Smooth muscle cell (in vitro differentiated cells): ENCODE data around the gene IFI27. TPM values are rescaled to one million over a fixed set of nuclear protein-coding genes. Genes with fewer than 3 reads are reported as not detected.

Experiments
- DNase-seq: peaks from one replicate; lab custom pipeline; 2025; ENCODE audit not compliant: unreplicated experiment; lab: John Stamatoyannopoulos, UW
- H2AFZ ChIP-seq: fragments of 200-600 bp; sonication (generic); 2 replicates; pipeline ENCODE4 v1.6.0; 2016; ENCODE audit warnings: antibody characterized with exemption, low read depth, mild to moderate bottlenecking
- H3F3A ChIP-seq: fragments of 200-600 bp; sonication (generic); 2 replicates; pipeline ENCODE4 v1.6.0; 2017; ENCODE audit warnings: antibody characterized with exemption, low read depth
- H3K27ac ChIP-seq: fragments of 200-600 bp; sonication (generic); 2 replicates; pipeline ENCODE4 v1.5.1; 2016; ENCODE audit warnings: low read depth, mild to moderate bottlenecking
- H3K27me3 ChIP-seq: fragments of 200-600 bp; sonication (generic); 2 replicates; pipeline ENCODE4 v1.6.1; 2016; ENCODE audit warnings: low read depth, mild to moderate bottlenecking
- H3K36me3 ChIP-seq: fragments of 200-600 bp; sonication (generic); 2 replicates; pipeline ENCODE4 v1.5.1; 2016; ENCODE audit warnings: low read depth
- H3K4me1 ChIP-seq: fragments of 200-600 bp; sonication (generic); 2 replicates; pipeline ENCODE4 v1.5.1; 2016; ENCODE audit warnings: low read depth
- H3K4me2 ChIP-seq: fragments of 200-600 bp; sonication (generic); 2 replicates; pipeline ENCODE4 v1.6.0; 2016; ENCODE audit warnings: mild to moderate bottlenecking
- H3K4me3 ChIP-seq: fragments of 200-600 bp; sonication (generic); 2 replicates; pipeline ENCODE4 v1.5.1; 2016; ENCODE audit warnings: mild to moderate bottlenecking
- H3K79me2 ChIP-seq: fragments of 200-600 bp; sonication (generic); 2 replicates; pipeline ENCODE4 v1.6.0; 2016; ENCODE audit warnings: low read depth, mild to moderate bottlenecking
- H3K9ac ChIP-seq: fragments of 200-600 bp; sonication (generic); 2 replicates; pipeline ENCODE4 v1.6.0; 2016; ENCODE audit warnings: low read depth
- H3K9me3 ChIP-seq: fragments of 200-600 bp; sonication (generic); replicated peaks from 2 replicates; pipeline ENCODE4 v1.5.1; 2016; ENCODE audit warnings: low read depth
- H4K20me1 ChIP-seq: fragments of 200-600 bp; sonication (generic); 2 replicates; pipeline ENCODE4 v1.6.0; 2016; ENCODE audit warnings: low read depth
- CTCF ChIP-seq: fragments of 200-600 bp; sonication (generic); IDR thresholded peaks from 2 replicates; pipeline ENCODE4 v1.5.1; 2017; ENCODE audit warnings: borderline replicate concordance, mild to moderate bottlenecking, antibody characterized with exemption; ENCODE audit not compliant: insufficient read depth, poor library complexity, severe bottlenecking
- WGBS: methylation state at CpG from one replicate; pipeline ENCODE4 v1.1.7; 2016; ENCODE audit warnings: low lambda C conversion rate; 5-methylcytosine and 5-hydroxymethylcytosine counted together
- polyA plus RNA-seq: library from polyadenylated mRNA; unstranded; fragments of >200 nt; fragmentation: Nextera tagmentation; extraction: Ambion mirVana; gene quantifications from 2 replicates; pipeline ENCODE4 v1.2.1, GENCODE V29; 2016
- total RNA-seq: library from RNA; depleted of rRNA; stranded (reverse); fragments of >200 nt; gene quantifications from 2 replicates; pipeline ENCODE4 v1.2.3, GENCODE V29; 2014

The IFI27 gene
- total and polyA plus RNA-seq, 2 experiments from 2014 or later, result 0.40 to 3.1 TPM

GRCh38 chr14:94097091-94097490 is 13.4 kb upstream of the IFI27 start:
- no peak overlapping the region for H3K9ac ChIP-seq
- H3K36me3 ChIP-seq, result no peaks in the 10 kb centered on the region
- H3K27ac ChIP-seq, result no peak overlapping the region
- no peaks in the 10 kb centered on the region for H3F3A ChIP-seq
- H3K4me2 ChIP-seq, result no peak overlapping the region
- H3K4me1 ChIP-seq, result no peaks in the 10 kb centered on the region
- H2AFZ ChIP-seq, result no peak overlapping the region
- TF ChIP-seq CTCF, result no peak
- no peaks in the 10 kb centered on the region for H3K27me3 ChIP-seq
- peaks cover 5% of the 10 kb centered on the region for H4K20me1 ChIP-seq
- no peaks in the 10 kb centered on the region for H3K9me3 ChIP-seq
- no peak for DNase-seq
- H3K4me3 ChIP-seq, result no peak overlapping the region
- 95% methylated on average over 4 of the region's 4 CpGs for WGBS
- H3K79me2 ChIP-seq, result no peaks in the 10 kb centered on the region

- peaks cover 5% of the 10 kb centered on the region for H4K20me1 ChIP-seq
- H3K4me2 ChIP-seq, result no peak overlapping the region
- H3F3A ChIP-seq, result no peaks in the 10 kb centered on the region
- no peaks in the 10 kb centered on the region for H3K27me3 ChIP-seq
- H2AFZ ChIP-seq, result no peak overlapping the region
- no peaks in the 10 kb centered on the region for H3K79me2 ChIP-seq
- DNase-seq, result no peak
- H3K4me3 ChIP-seq, result no peak overlapping the region
- WGBS, result 63% methylated on average over 10 of the region's 10 CpGs
- H3K36me3 ChIP-seq, result no peaks in the 10 kb centered on the region
- TF ChIP-seq CTCF, result no peak
- H3K4me1 ChIP-seq, result no peaks in the 10 kb centered on the region
- no peak overlapping the region for H3K9ac ChIP-seq
- no peaks in the 10 kb centered on the region for H3K9me3 ChIP-seq
- H3K27ac ChIP-seq, result no peak overlapping the region
These were observed 12.1 kb upstream of the IFI27 start for GRCh38 chr14:94098326-94098992.

DNA sequence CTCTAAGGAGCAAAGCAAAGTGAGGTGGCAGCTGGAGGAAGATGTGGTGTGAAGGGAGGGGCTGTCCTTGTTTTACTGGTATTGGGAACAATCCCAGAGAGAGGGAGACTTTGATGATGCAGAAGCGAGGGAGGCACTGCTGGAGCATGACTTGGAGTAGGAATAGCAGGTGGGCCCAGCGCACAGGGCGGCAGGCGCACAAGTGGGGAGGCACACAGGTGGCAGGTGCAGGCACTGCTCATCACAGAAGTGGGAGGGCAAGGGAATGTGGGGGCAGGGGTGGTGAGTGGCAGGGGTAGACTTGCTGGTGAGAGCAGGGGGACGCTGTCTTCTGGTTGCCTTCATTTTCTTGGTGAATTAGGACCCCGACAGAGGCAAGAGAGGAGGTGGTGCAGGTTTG is 11.5 kb upstream of the IFI27 start:
- Histone ChIP-seq H3K9me3 (no peaks in the 10 kb centered on the region), H3K4me2 (no peak overlapping the region), H2AFZ (no peak overlapping the region), H3K27me3 (no peaks in the 10 kb centered on the region), H3K4me3 (no peak overlapping the region), H3K27ac (no peak overlapping the region), H3K9ac (no peak overlapping the region), H3F3A (no peaks in the 10 kb centered on the region), H4K20me1 (peaks cover 5% of the 10 kb centered on the region), H3K36me3 (no peaks in the 10 kb centered on the region), H3K4me1 (no peaks in the 10 kb centered on the region), H3K79me2 (no peaks in the 10 kb centered on the region)
- DNase-seq, result no peak
- WGBS, result 97% methylated on average over 6 of the region's 6 CpGs
- no peak for TF ChIP-seq CTCF

GRCh38 chr14:94100847-94101246 is 9.7 kb upstream of the IFI27 start:
- no peaks in the 10 kb centered on the region for H3K36me3 ChIP-seq
- DNase-seq, result peak; percentile 7
- no peaks in the 10 kb centered on the region for H3K4me1 ChIP-seq
- no peaks in the 10 kb centered on the region for H3K79me2 ChIP-seq
- no peak for TF ChIP-seq CTCF
- H3K4me3 ChIP-seq, result no peak overlapping the region
- H3K27me3 ChIP-seq, result no peaks in the 10 kb centered on the region
- H3K9ac ChIP-seq, result no peak overlapping the region
- H3K9me3 ChIP-seq, result no peaks in the 10 kb centered on the region
- 14% methylated on average over 4 of the region's 4 CpGs for WGBS
- H3F3A ChIP-seq, result no peaks in the 10 kb centered on the region
- peak overlapping the region; percentile 67 for H3K27ac ChIP-seq
- peaks cover 5% of the 10 kb centered on the region for H4K20me1 ChIP-seq
- no peak overlapping the region for H2AFZ ChIP-seq
- peak overlapping the region; percentile 31 for H3K4me2 ChIP-seq
